Globus pallidus (tissue), 1 donor: Measurements from ENCODE around the gene ANKRD12.

Experiments used
- DNase-seq: peaks from one replicate; pipeline ENCODE4 v3.0.0-alpha.2; 2015; ENCODE audit warnings: low spot score

ANKRD12 gene

GRCh38 chr18:9106800-9107584 lies 29.6 kb upstream of the ANKRD12 start:
- DNase-seq = no peak

- no peak for DNase-seq
These were observed 27.7 kb upstream of the ANKRD12 start for GRCh38 chr18:9108911-9109310.

- no peak for DNase-seq
These were observed 27.1 kb upstream of the ANKRD12 start for GRCh38 chr18:9109523-9109922.

DNA sequence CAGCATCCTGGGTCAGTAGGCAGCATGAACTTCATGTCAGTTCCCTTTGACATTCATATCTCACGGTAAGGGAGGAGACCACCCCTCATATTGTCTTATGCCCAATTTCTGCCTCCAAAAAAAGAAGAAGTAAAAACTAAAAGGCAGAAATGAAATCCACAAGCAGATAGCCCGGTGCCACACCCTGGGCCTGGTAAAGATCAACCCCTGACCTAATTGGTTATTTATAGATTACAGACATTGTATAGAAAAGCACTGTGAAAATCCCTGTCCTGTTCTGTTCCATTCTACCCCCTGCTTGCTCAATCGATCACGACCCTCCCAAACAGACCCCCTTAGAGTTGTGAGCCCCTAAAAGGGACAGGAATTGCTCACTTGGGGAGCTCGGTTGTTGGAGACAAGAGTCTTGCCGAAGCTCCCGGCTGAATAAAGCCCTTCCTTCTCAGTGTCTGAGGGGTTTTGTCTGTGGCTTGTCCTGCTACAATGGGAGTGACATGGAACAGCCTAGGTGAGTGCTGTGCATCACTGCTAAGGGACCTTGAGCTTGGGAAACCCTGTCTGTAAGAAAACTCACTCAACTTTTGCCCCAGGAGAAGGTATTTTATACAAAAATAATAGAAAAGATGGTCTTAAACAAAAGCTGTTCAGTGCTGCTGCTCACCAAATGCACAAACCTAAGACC lies 23.0 kb upstream of the ANKRD12 start:
- no peak for DNase-seq

GRCh38 chr18:9115984-9116383 lies 20.6 kb upstream of the ANKRD12 start:
- DNase-seq = no peak

DNA sequence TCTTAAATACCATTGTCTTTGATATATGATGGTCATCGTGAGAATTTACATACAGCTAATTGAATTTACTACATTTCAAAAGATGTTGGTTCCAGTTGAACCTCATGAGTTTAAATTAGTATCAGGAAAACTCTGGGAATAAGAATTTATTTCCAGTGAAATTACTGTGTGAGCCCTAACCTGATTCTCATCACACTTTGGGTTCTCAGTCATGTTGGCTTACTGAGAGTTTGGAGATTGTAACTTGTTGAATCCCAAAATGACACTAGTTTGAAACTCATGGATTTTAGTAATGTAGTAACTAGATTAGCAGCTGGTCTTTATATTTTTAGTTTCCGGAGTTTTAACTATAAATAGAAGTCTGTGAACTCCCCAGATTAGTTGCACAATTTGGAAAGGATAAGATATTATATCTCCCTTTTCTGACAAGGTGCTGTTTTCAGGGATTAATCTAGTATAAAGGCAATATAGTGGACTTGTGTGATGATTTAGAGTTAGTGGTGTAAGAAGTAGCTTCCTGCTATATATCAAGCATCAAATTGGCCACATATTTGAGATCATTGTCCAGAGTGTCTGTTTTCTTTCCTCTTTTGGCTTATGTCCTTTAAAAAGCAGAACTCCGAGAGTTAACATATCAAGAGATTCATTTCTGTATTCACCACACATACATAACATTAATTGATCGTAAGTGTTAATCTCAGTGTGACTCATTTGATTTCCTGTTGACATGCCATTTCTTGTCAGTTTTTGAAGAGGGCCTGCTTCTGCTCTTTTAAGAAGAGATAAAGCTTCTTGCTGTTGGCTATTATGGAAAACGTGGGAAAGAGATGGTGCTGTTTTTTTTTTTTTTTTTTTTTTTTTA lies 18.4 kb upstream of the ANKRD12 start:
- DNase-seq = no peak

DNA sequence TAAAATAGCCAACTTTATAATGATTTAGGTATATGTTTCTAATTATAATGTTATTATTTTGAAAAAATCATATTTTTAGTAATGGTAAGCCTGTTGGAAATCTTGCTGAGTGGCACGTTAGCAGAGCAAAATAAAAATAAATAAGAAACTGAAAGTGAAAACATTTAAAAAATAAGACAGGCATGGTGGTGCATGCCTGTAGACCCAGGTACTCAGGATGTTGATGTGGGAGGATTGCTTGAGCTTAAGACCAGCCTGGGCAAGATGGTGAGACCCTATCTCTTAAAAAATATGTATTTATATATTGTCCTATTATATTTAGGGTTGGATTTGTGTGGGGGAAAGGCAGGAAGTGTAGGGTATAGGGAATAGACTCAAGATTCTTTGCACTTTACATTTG lies 15.8 kb upstream of the ANKRD12 start:
- DNase-seq = no peak

DNA sequence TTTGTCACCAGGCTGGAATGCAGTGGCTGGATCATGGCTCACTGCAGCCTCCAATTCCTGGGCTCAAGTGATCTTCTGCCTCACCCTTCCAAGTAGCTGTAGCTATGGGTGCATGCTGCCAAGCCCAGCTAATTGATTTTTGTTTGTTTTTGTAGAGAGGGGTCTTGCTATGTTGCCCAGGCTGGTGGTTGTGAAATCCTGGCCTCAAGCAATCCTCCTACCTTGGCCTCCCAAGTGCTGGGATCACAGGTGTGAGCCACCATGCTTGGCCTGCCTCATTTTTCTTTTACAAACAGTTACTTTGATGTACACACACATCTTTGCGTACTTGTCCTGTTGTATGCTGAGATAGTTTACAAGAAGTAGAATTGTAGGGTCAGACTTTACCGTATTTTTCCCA lies 13.1 kb upstream of the ANKRD12 start:
- DNase-seq = no peak

- DNase-seq = no peak
These were observed 11.8 kb upstream of the ANKRD12 start for GRCh38 chr18:9124824-9125223.

- DNase-seq = no peak
These were observed 10.2 kb upstream of the ANKRD12 start for GRCh38 chr18:9126337-9126736.

GRCh38 chr18:9130195-9130594 lies 6.4 kb upstream of the ANKRD12 start:
- no peak for DNase-seq

- DNase-seq = no peak
These were observed 5.8 kb upstream of the ANKRD12 start for GRCh38 chr18:9130806-9131205.

DNA sequence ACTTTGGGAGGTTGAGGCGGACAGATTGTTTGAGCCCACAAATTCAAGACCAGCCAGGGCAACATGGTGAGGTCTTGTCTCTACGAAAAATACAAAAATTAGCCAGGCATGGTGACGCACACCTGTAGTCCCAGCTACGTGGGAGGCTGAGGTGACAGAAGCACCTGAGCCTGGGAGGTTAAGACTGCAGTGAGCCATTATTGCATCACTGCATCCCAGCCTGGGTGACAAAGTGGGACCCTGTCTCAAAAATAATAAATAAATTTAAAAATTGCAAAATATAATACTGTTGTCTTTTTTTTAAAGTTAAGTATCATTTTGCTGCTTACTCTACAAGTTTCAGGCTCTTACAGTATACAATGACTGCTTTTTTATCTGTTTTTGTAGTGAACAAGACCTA lies 4.0 kb upstream of the ANKRD12 start:
- DNase-seq = no peak

- DNase-seq = no peak
These were observed 3.4 kb upstream of the ANKRD12 start for GRCh38 chr18:9133225-9133624.

DNA sequence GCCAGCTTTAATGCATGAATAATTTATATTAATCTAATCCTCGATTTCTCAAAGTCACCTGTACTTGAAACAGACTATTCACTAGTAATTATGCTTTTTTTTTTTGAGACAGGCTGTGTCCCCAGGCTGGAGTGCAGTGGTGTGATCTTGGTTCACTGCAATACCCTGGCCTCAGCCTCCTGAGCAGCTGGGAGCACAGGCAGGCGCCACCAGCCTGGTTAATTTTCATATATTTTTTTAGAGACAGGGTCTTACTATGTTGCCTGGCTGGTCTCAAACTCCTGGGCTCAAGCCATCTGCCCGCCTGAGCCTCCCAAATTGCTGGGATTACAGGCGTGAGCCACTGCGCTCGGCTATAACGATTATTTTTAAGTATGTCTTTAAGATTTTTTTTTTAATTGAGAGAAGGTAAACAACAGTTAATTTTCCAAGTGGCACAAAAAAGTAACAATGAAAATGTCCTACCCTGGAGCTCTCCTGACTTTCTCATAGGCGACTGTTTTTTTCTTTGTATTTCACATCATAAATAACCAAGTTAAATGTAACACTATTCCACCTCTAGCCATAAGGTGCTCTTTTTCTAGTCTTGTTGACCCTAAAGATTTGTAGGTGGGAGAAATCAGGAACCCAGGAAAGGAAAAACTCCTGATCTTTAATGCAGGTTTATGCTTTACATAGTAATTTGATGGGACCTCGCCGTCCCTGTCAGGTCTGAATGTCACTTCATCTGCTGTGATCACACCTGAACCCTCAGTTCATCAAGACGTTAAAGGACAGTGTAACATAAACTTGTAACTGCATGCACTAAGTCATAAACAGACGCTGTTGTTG lies 1.3 kb upstream of the ANKRD12 start:
- no peak for DNase-seq

GRCh38 chr18:9135912-9136314 lies 668 bp upstream of the ANKRD12 start:
- DNase-seq = peak; percentile 50

DNA sequence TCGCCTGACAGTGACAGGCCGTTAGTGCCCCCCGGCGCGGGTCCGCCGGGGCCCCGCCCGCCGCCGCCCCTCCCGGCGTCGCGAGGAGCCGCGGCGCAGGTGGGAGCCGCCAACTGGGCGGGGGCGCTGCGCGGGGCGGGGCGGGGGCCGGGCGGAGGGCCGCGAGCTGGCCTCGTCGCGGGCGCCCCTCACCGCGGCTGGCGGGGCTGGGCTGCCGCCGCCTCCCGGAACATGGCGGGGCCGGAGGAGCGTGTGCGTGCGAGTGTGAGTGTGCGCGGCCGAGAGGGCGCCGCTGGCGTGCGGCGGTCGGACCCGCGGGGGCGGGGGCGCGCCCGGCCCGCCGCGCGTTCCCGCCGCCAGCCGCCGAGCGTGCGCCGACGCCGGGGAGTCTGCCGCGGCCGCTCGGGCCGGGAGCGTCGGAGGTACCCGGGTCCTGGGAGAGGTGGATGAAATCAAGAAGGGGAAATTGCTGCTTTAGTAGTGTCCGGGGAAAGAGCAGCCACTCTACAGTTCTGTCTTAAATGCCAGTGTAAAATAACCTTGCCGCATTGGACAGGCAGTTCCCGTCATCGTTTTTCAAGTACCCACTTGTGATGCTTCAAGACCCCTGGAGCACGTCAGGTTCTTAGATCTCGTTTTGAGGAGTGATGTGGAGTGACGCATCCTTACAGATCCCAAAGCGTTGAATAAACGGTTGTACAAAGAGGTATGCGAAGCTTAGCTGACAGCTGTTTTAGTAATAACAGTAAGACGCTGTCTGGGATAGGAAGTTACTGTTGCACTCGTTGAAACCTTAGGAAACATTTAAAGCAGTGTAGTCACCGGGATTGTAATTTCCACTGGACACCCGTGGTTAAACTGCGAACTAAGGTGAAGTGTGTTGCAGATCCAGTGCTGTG lies 836 bp downstream of the ANKRD12 start:
- peak; percentile 64 for DNase-seq

DNA sequence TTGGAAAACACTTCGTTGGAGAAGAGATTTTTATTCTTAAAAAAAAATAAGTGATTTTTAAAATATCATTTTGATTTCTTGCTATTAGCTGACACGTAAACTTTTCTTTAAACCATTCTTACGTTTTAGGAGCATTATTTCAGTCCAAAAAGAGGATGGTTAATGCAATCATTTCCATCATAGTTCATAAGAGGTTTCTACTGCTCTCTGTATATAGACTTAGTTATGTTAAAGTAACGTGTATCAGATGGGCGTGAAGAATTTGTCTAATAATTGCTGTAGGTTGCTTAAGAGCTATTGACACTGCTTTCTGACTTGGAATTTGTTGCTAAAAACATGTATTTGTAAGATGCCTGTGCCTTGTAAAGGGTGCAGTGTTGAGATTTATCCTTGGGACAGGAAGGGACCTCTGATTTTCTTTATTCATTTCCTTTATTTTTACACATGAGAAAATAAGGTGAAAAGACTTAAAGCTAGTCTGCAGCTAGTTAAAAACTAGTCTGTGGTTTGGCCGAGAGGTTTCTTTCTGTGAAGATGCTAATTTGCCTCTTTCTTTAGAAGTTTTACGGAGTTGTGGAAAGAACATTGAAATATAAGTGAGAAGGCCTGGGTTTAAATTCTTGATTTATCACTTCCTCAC lies 2.9 kb downstream of the ANKRD12 start:
- DNase-seq = no peak

GRCh38 chr18:9140381-9140780 lies 3.8 kb downstream of the ANKRD12 start:
- no peak for DNase-seq

DNA sequence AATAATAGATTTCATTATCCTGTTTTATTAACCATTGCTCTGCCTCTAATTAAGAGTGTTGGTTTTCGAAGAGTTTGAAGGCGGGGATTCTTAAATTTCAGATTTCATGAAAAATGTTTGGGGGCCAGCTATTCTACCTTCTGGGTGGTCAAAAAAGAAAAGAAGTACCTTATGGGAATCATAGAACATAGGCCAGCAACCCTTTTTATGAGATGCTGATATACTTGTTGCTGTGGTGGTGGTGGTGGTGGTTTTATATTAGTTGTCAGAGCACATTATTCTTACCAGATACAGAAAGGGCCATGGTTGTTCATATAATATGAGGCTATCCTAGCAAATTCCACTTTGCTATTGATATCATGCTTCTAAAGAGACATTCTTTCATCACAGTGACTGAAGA lies 4.4 kb downstream of the ANKRD12 start:
- DNase-seq = no peak
